GM12864 (cell line): ENCODE measurements around the gene MYH14.

Source experiments
- DNase-seq: peaks from one replicate; pipeline ENCODE4 v3.0.0-alpha.2; 2011; ENCODE audit warnings: low read depth
- H3K4me3 ChIP-seq: 2 replicates; pipeline ENCODE4 v1.5.1; 2011; ENCODE audit warnings: mild to moderate bottlenecking, low read depth, low read length, control low read depth
- TF ChIP-seq, protein P1 (sequence below): IDR thresholded peaks from 2 replicates; pipeline ENCODE4 v1.5.1; 2011; ENCODE audit warnings: low read depth, mild to moderate bottlenecking, moderate library complexity, low read length, control low read depth, inconsistent platforms; ENCODE audit errors: missing control alignments

The MYH14 gene

DNA sequence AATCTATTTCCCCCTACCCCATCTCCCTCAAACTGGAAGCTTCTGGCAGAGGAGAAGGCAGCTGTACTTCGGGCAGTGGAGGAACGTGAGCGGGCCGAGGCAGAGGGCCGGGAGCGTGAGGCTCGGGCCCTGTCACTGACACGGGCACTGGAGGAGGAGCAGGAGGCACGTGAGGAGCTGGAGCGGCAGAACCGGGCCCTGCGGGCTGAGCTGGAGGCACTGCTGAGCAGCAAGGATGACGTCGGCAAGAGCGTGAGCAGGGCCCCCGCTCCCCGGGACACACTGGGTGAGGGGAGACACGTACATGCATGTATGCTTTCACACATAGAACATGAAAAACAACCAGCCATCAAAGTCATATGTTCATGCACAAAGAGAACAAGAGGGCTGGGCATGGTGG, 83.0 kb downstream of the MYH14 start:
- DNase-seq = no peak
- TF ChIP-seq, protein P1, sequence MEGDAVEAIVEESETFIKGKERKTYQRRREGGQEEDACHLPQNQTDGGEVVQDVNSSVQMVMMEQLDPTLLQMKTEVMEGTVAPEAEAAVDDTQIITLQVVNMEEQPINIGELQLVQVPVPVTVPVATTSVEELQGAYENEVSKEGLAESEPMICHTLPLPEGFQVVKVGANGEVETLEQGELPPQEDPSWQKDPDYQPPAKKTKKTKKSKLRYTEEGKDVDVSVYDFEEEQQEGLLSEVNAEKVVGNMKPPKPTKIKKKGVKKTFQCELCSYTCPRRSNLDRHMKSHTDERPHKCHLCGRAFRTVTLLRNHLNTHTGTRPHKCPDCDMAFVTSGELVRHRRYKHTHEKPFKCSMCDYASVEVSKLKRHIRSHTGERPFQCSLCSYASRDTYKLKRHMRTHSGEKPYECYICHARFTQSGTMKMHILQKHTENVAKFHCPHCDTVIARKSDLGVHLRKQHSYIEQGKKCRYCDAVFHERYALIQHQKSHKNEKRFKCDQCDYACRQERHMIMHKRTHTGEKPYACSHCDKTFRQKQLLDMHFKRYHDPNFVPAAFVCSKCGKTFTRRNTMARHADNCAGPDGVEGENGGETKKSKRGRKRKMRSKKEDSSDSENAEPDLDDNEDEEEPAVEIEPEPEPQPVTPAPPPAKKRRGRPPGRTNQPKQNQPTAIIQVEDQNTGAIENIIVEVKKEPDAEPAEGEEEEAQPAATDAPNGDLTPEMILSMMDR = no peak
- H3K4me3 ChIP-seq = no peak overlapping the region

DNA sequence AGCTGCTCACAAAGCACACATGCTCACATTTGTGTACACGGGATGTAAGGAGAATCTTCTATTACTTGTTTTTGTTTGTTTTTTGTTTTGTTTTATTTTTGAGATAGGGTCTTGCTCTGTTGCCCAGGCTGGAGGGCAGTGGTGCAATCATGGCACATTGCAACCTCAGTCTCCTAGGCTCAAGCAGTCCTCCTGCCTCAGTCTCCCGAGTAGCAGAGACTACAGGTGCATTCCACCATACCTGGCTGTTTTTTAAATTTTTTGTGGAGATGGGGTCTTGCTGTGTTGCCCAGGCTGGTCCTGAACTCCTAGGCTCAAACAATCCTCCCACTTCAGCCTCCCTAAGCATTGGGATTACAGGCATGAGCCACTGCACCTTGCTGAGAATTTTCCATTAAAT, 83.9 kb downstream of the MYH14 start:
- H3K4me3 ChIP-seq = no peak overlapping the region
- no peak for DNase-seq
- TF ChIP-seq, protein P1 = no peak

DNA sequence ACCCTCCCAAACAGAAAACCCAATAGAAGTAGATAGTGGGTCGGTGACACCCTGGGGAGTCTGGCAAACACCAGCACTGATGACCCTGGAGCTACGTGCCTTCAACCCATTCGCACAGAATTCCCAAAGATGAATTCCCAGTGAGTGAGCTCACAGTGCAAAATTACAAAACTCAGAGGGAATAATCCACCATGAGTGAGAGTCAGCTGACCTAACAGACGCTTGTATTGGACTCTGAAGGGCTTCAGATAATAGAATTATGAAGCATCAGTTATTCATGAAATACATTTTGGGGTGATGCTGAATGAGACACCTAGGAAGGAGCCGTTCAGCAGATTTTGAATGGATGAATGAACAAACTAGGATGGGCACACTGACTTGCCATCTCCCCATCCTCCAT, 85.5 kb downstream of the MYH14 start:
- TF ChIP-seq, protein P1 = no peak
- no peak for DNase-seq
- H3K4me3 ChIP-seq = no peak overlapping the region

DNA sequence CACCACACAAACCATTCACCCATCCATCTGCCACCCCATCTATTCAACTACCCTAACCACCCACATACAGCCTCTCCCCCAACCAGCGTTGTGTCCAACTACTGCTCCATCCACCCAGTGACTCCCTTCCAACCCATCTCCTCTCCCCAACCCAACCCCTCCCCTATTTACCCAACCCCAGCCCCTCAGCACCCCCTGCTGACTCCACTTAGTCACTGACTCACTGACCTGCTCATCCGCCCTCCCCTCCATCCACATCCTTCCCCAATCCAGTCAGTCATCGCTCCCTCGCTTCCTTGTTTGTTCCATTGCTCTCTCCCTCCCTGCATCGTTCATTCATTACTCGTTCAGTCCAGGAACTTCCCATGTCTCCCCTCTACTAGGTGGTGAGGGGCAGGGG, 86.6 kb downstream of the MYH14 start:
- TF ChIP-seq, protein P1 = no peak
- no peak overlapping the region for H3K4me3 ChIP-seq
- DNase-seq = no peak

DNA sequence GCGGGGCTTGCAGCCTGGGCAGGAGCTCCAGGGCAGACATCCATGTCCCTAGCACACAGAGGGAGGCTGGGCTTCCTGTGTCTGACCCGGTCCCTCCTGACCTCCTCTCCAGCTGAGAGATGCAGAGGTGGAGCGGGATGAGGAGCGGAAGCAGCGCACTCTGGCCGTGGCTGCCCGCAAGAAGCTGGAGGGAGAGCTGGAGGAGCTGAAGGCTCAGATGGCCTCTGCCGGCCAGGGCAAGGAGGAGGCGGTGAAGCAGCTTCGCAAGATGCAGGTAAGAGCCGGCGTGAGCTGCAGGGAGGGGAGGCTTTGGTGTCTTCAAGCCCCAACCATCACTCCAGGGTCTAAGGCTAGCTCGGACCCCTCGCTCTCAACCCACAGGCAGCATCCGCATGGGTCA, 87.4 kb downstream of the MYH14 start:
- DNase-seq = no peak
- TF ChIP-seq, protein P1 = no peak
- H3K4me3 ChIP-seq = no peak overlapping the region

DNA sequence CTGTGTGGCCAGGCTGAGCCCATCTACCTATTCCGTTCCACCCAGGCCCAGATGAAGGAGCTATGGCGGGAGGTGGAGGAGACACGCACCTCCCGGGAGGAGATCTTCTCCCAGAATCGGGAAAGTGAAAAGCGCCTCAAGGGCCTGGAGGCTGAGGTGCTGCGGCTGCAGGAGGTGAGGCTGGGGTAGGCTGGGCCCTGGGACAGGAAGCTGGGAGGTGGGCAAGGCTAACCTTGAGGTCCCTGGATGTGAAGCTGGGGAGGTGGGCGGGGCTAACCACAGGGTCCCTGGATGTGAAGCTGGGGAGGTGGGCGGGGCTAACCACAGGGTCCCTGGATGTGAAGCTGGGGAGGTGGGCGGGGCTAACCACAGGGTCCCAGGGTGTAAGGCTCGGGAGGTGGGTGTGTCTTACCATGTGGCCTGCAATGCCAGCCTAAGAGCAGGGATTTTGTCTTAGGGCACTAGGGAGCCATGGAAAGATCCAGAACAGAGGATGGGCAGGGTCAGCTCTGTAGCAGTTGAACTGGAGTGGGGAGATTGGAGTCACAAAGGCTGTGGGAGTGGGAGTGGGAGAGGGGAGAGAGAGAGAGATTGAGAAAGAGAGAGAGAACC, 88.9 kb downstream of the MYH14 start:
- no peak for DNase-seq
- TF ChIP-seq, protein P1 = no peak
- no peak overlapping the region for H3K4me3 ChIP-seq

DNA sequence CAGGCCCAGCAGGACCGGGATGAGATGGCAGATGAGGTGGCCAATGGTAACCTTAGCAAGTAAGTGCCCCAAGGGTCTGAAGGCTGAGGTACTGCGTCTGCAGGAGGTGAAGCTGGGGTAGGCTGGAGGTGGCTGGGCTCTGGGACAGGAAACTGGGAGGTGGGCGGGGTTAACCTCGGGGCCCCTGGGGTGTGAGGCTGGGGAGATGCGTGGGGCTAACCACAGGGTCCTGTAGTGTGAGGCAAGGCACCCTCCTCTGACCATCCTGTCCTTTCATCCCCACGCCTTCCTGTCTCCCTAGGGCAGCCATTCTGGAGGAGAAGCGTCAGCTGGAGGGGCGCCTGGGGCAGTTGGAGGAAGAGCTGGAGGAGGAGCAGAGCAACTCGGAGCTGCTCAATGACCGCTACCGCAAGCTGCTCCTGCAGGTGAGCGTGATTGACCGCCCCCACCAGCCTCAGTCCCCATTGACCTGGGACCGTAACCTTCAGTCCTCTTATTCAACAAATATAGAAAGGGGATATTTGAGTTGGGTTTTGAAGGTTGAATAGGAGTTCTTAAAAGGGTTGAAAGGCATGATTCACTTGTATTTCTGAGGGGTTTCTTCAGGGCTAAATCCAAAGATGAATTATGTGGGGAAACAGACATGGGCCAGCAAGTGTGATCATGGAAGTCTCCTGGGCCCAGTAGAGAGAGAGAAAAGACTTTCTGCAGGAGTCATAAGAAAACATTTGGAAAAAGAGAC, 90.0 kb downstream of the MYH14 start:
- DNase-seq = no peak
- TF ChIP-seq, protein P1 = no peak
- H3K4me3 ChIP-seq = no peak overlapping the region
